CD14-positive monocyte (primary cell): ENCODE measurements around the gene MT1E. TPM values are rescaled to one million over a fixed set of nuclear protein-coding genes. Genes with fewer than 3 reads are reported as not detected.

Source experiments
- DNase-seq, 3 donors: peaks; one replicate each; pipeline ENCODE4 v3.0.0-alpha.2; 2011 to 2022
- H2AFZ ChIP-seq: 2 replicates; pipeline ENCODE4 v1.6.0; 2012; ENCODE audit warnings: mild to moderate bottlenecking, low read depth, low read length, inconsistent platforms; ENCODE audit not compliant: insufficient read depth, poor library complexity, severe bottlenecking
- H3K27ac ChIP-seq, 2 donors: 1 replicate in 1 of 2; 2 replicates in 1 of 2; pipeline ENCODE4 v1.5.1; 2012 to 2013; ENCODE audit warnings: low read length in 2 of 2, control low read depth in 1 of 2, inconsistent platforms in 1 of 2, low read depth in 1 of 2, mild to moderate bottlenecking in 1 of 2
- H3K27me3 ChIP-seq, 2 donors: one replicate each; pipeline versions ENCODE4 v1.6.0 to v1.6.1; 2011 to 2013; ENCODE audit warnings: low read length in 2 of 2; ENCODE audit not compliant: control insufficient read depth in 2 of 2, insufficient read depth in 2 of 2
- H3K36me3 ChIP-seq, 2 donors: replicated peaks in 1 of 2; 1 replicate in 1 of 2; 2 replicates in 1 of 2; pipeline versions ENCODE4 v1.5.1 to v1.6.1; 2012 to 2013; ENCODE audit warnings: low read length in 2 of 2, control low read depth in 1 of 2, inconsistent platforms in 1 of 2, mild to moderate bottlenecking in 1 of 2; ENCODE audit not compliant: insufficient read depth in 2 of 2, control insufficient read depth in 1 of 2
- H3K4me1 ChIP-seq, 2 donors: 1 replicate in 1 of 2; 2 replicates in 1 of 2; pipeline versions ENCODE4 v1.5.1 to v1.6.1; 2012 to 2013; ENCODE audit warnings: low read length in 2 of 2, control low read depth in 1 of 2, inconsistent platforms in 1 of 2, mild to moderate bottlenecking in 1 of 2, moderate library complexity in 1 of 2; ENCODE audit not compliant: insufficient read depth in 2 of 2, control insufficient read depth in 1 of 2
- H3K4me2 ChIP-seq: replicated peaks from 2 replicates; pipeline ENCODE3; 2012; ENCODE audit warnings: low read length, moderate library complexity, mild to moderate bottlenecking; ENCODE audit not compliant: poor library complexity, severe bottlenecking; ENCODE audit errors: extremely low read depth
- H3K4me3 ChIP-seq, 3 experiments: fragments of 200-600 bp in 1 of 3; sonication (generic) in 1 of 3; replicated peaks in 1 of 3; 1 replicate in 2 of 3; 2 replicates in 1 of 3; pipeline ENCODE4 v1.5.1; 2011 to 2013; ENCODE audit warnings: low read length in 3 of 3, mild to moderate bottlenecking in 3 of 3, control low read depth in 2 of 3, low read depth in 2 of 3, inconsistent platforms in 1 of 3, moderate library complexity in 1 of 3
- H3K79me2 ChIP-seq: 2 replicates; pipeline ENCODE4 v1.6.0; 2012; ENCODE audit warnings: mild to moderate bottlenecking, control low read depth, inconsistent platforms, low read length, moderate library complexity; ENCODE audit not compliant: insufficient read depth
- H3K9ac ChIP-seq: 2 replicates; pipeline ENCODE4 v1.6.0; 2017; ENCODE audit warnings: low read length, mild to moderate bottlenecking; ENCODE audit not compliant: insufficient read depth, poor library complexity, severe bottlenecking
- H3K9me3 ChIP-seq, 2 donors: replicated peaks in 1 of 2; 1 replicate in 1 of 2; 2 replicates in 1 of 2; pipeline versions ENCODE4 v1.5.1 to v1.6.1; 2012 to 2013; ENCODE audit warnings: low read length in 2 of 2, control low read depth in 1 of 2; ENCODE audit not compliant: control insufficient read depth in 1 of 2, insufficient read depth in 1 of 2
- H4K20me1 ChIP-seq: 2 replicates; pipeline ENCODE4 v1.6.0; 2012; ENCODE audit warnings: mild to moderate bottlenecking, low read length, control low read depth, moderate library complexity; ENCODE audit not compliant: insufficient read depth
- H3K27ac Mint-ChIP-seq, 7 donors: one replicate each; pipeline ENCODE4 v1.8.0; 2020; ENCODE audit warnings: mild to moderate bottlenecking in 7 of 7, mixed read lengths in 7 of 7, moderate library complexity in 6 of 7, inconsistent platforms in 2 of 7
- H3K27me3 Mint-ChIP-seq, 3 donors: one replicate each; pipeline ENCODE4 v1.8.0; 2021 to 2022; ENCODE audit warnings: low read depth in 3 of 3, mild to moderate bottlenecking in 3 of 3, mixed read lengths in 3 of 3, moderate library complexity in 3 of 3, inconsistent platforms in 1 of 3
- H3K36me3 Mint-ChIP-seq, 2 donors: one replicate each; pipeline ENCODE4 v1.8.0; 2020; ENCODE audit warnings: mixed read lengths in 2 of 2, inconsistent platforms in 1 of 2, mild to moderate bottlenecking in 1 of 2
- H3K4me1 Mint-ChIP-seq: one replicate; pipeline ENCODE4 v1.8.0; 2020; ENCODE audit warnings: mild to moderate bottlenecking, mixed read lengths
- H3K4me3 Mint-ChIP-seq, 2 donors: one replicate each; pipeline ENCODE4 v1.8.0; 2020; ENCODE audit warnings: mild to moderate bottlenecking in 2 of 2, mixed read lengths in 2 of 2, moderate library complexity in 1 of 2
- H3K9me3 Mint-ChIP-seq, 7 donors: one replicate each; pipeline ENCODE4 v1.8.0; 2020 to 2022; ENCODE audit warnings: mixed read lengths in 7 of 7, mild to moderate bottlenecking in 6 of 7, moderate library complexity in 6 of 7, inconsistent platforms in 2 of 7
- WGBS: methylation state at CpG from one replicate; pipeline ENCODE4 v1.1.5; 2013; ENCODE audit warnings: missing lambda C conversion rate; ENCODE audit not compliant: insufficient coverage; 5-methylcytosine and 5-hydroxymethylcytosine counted together
- intact Hi-C, 2 donors: fragments of 100-400 bp; cut with micrococcal nuclease; formaldehyde crosslinking; loops; one replicate each; pipeline versions ENCODE4 v1.15.0 to v1.15.1; 2023
- polyA plus RNA-seq, 3 donors: library from polyadenylated mRNA; depleted of rRNA in 1 of 3; unstranded in 2 of 3; stranded (reverse) in 1 of 3; fragments of 300-500 nt in 2 of 3; fragments of >200 nt in 1 of 3; fragmentation: Illumina TruSeq in 2 of 3; gene quantifications; 1 replicate in 2 of 3; 2 replicates in 1 of 3; pipeline ENCODE4 v1.2.3, GENCODE V29; 2012 to 2021
- TF ChIP-seq, protein P1 (sequence below): fragments of 200-600 bp; IDR thresholded peaks from one replicate; pipeline ENCODE4 v1.8.0; 2022; ENCODE audit warnings: antibody characterized with exemption, mild to moderate bottlenecking

Gene MT1E
- polyA plus RNA-seq, 3 donors = 1.3 to 4.3 (median 4.0) TPM

DNA sequence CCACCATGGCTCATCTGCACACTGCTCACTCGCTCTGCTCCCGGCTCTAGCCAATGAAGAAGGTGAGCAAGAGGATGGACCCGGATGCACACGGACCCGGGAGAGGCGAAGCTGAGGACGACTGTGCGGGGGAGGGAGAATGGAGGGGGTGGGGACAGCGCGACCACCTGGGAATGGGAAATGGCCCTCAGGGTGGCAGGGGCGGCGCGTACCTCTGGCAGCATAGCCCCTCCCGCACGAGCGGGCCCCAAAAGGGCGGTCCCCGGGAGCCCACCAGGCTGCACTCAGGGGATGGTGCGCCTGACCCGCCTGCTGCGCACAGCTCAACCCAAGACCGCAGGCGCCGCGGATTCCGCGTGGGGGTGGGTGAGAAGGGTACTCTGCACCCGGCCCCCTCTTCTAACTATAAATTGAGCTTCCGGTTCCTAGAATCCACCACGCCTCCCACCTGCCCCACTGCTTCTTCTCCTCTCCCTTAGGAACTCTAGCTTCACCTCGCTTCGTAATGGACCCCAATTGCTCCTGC is 50.2 kb downstream of the MT1E start:
- TF ChIP-seq, protein P1, sequence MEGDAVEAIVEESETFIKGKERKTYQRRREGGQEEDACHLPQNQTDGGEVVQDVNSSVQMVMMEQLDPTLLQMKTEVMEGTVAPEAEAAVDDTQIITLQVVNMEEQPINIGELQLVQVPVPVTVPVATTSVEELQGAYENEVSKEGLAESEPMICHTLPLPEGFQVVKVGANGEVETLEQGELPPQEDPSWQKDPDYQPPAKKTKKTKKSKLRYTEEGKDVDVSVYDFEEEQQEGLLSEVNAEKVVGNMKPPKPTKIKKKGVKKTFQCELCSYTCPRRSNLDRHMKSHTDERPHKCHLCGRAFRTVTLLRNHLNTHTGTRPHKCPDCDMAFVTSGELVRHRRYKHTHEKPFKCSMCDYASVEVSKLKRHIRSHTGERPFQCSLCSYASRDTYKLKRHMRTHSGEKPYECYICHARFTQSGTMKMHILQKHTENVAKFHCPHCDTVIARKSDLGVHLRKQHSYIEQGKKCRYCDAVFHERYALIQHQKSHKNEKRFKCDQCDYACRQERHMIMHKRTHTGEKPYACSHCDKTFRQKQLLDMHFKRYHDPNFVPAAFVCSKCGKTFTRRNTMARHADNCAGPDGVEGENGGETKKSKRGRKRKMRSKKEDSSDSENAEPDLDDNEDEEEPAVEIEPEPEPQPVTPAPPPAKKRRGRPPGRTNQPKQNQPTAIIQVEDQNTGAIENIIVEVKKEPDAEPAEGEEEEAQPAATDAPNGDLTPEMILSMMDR = no peak
- no peak overlapping the region for H3K27ac ChIP-seq
- H3K4me3 ChIP-seq = peak overlapping the region in 1 of 3 experiments; percentile 42
- intact Hi-C loops = no loop called here
- H3K9ac ChIP-seq = no peak overlapping the region
- H4K20me1 ChIP-seq = no peaks in the 10 kb centered on the region
- peaks cover 62 to 72% (median 70%) of the 10 kb centered on the region in 3 donors for H3K27me3 Mint-ChIP-seq
- peaks cover 25 to 66% of the 10 kb centered on the region in 2 donors for H3K27me3 ChIP-seq
- H3K9me3 ChIP-seq = peaks cover 0 to 11% of the 10 kb centered on the region in 2 donors
- H3K9me3 Mint-ChIP-seq = peaks cover 0 to 11% (median 2%) of the 10 kb centered on the region in 7 donors
- H2AFZ ChIP-seq = peak overlapping the region; percentile 21
- no peaks in the 10 kb centered on the region for H3K36me3 ChIP-seq
- H3K36me3 Mint-ChIP-seq = peaks cover 5% of the 10 kb centered on the region in 2 donors
- H3K4me3 Mint-ChIP-seq = peak overlapping the region; percentile 71 to 87
- no peaks in the 10 kb centered on the region for H3K79me2 ChIP-seq
- no peak overlapping the region for H3K27ac Mint-ChIP-seq
- H3K4me2 ChIP-seq = peak overlapping the region; percentile 36
- H3K4me1 ChIP-seq = peaks cover 0 to 5% of the 10 kb centered on the region in 2 donors
- H3K4me1 Mint-ChIP-seq = peaks cover 9% of the 10 kb centered on the region
- WGBS = 2% methylated on average over 25 of the region's 32 CpGs
- DNase-seq = no peak

Other genes with a start within 250 kb of the MT1E start
- 10 to 100 TPM; 28.3 to 68.1 (median 48.9) TPM for gene AMFR, start 200.2 kb upstream of the MT1E start, polyA plus RNA-seq
- gene NUDT21, start 174.4 kb upstream of the MT1E start, polyA plus RNA-seq = 10 to 100 TPM; 33.0 to 65.0 (median 55.9) TPM
- 10 to 100 TPM in 2 of 3 donors, 1 to 10 TPM in 1; 8.2 to 37.9 (median 23.4) TPM for gene OGFOD1, start 174.2 kb upstream of the MT1E start, polyA plus RNA-seq
- 10 to 100 TPM; 16.6 to 35.5 (median 18.8) TPM for gene BBS2, start 105.8 kb upstream of the MT1E start, polyA plus RNA-seq
- gene MT4, start 60.7 kb upstream of the MT1E start, polyA plus RNA-seq = not detected
- gene MT3, start 36.3 kb upstream of the MT1E start, polyA plus RNA-seq = not detected
- 100 to 1,000 TPM in 2 of 3 donors, 10 to 100 TPM in 1; 26.8 to 228 (median 126) TPM for gene MT2A, start 17.2 kb upstream of the MT1E start, polyA plus RNA-seq
- not detected for gene MT1M, start 6.9 kb downstream of the MT1E start, polyA plus RNA-seq
- gene MT1A, start 12.9 kb downstream of the MT1E start, polyA plus RNA-seq = not detected
- gene MT1B, start 26.1 kb downstream of the MT1E start, polyA plus RNA-seq = not detected
- gene MT1F, start 32.2 kb downstream of the MT1E start, polyA plus RNA-seq = 10 to 100 TPM; 10.2 to 21.9 (median 13.6) TPM
- gene MT1G, start 42.3 kb downstream of the MT1E start, polyA plus RNA-seq = 1 to 10 TPM in 2 of 3 donors, not detected in 1; 1.1 to 1.4 TPM
- gene MT1H, start 44.0 kb downstream of the MT1E start, polyA plus RNA-seq = under 1 TPM in 1 of 3 donors, not detected in 2; 0.76 TPM
- gene MT1X, start 56.7 kb downstream of the MT1E start, polyA plus RNA-seq = 10 to 100 TPM; 34.5 to 87.9 (median 55.4) TPM
- 10 to 100 TPM; 46.6 to 77.7 (median 59.4) TPM for gene NUP93, start 104.3 kb downstream of the MT1E start, polyA plus RNA-seq
- under 1 TPM in 1 of 3 donors, not detected in 2; 0.03 TPM for gene SLC12A3, start 239.4 kb downstream of the MT1E start, polyA plus RNA-seq